GM19023 (cell line): ENCODE data around the gene TNFRSF4.
"Not testable (repeated sequence)": the region's sequence is repeated elsewhere in the genome, so short reads cannot be mapped to it uniquely, and the experiment has no call there.

Experiments
- ATAC-seq: cut with Tn5 transposase; IDR thresholded peaks from one replicate; pipeline ENCODE4 v1.9.1; 2021; ENCODE audit warnings: mild to moderate bottlenecking, moderate library complexity; ENCODE audit not compliant: unreplicated experiment

Gene TNFRSF4

DNA sequence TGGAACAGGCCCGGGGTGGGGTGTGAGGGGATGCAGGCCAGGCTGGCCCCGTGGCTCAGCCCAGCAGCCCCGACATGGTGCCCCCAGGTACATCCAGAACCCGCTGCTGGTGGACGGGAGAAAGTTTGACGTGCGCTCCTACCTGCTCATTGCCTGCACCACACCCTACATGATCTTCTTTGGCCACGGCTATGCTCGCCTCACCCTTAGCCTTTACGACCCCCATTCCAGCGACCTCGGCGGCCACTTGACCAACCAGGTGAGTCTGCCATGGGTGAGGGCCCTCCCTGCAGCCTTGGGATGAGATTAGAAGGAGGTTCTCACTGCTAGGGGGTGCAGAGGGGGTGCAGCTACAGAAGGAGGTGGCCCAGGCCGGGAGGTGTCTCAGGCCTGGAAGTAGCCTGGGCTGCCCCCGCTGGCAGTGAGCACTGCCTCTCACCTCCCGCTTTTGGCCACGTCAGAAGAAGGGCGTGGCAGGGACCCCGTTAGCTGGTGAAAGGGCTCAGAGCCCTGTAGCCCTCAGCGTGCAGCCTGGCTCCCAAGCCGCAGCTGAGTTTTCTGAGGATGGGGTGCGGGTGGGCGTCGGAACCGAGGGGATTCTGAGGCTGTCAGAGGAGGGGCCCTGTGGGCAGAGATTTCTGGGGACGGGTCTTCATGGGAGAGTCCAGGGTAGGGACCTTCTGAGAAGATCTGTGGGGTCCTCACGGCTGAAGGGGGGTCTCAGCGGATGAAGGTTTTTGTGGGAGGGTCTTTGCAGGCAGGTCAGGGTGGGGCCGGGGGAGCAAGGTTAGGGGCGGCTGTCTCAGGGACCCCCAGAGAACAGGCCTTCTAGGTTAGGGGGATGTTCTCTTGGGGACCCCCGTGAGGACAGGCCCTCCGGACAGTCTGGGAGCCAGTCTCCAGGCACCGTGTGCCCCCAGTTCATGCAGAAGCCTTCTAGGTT is 29.8 kb downstream of the TNFRSF4 start:
- ATAC-seq, result no peak

DNA sequence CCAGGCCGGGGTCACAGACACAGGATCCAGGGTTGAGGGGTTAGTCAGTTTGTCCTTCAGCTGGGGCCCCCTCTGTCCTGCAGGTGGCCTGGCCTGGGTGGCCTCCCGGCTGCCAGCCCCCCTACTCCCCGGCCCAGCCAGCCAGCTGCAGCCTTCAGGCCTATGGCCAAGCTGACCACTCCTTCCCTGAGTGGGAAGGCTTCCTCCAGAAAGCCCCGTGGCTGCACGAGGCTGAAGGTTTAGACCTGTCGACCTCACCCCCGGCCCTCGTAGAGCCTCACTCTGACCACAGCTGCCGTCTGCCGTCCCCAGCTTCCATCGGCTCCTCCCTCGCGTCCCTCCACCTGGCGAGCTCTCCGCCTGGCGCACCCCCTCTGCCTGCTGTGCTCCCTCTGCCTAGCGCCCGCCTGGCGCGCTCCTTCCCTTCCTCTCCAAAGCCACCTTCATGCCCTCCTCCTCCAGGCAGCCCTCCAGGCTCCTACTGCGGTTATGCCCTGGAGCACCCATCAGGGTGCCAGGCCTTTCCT is 30.7 kb downstream of the TNFRSF4 start:
- ATAC-seq, result no peak

DNA sequence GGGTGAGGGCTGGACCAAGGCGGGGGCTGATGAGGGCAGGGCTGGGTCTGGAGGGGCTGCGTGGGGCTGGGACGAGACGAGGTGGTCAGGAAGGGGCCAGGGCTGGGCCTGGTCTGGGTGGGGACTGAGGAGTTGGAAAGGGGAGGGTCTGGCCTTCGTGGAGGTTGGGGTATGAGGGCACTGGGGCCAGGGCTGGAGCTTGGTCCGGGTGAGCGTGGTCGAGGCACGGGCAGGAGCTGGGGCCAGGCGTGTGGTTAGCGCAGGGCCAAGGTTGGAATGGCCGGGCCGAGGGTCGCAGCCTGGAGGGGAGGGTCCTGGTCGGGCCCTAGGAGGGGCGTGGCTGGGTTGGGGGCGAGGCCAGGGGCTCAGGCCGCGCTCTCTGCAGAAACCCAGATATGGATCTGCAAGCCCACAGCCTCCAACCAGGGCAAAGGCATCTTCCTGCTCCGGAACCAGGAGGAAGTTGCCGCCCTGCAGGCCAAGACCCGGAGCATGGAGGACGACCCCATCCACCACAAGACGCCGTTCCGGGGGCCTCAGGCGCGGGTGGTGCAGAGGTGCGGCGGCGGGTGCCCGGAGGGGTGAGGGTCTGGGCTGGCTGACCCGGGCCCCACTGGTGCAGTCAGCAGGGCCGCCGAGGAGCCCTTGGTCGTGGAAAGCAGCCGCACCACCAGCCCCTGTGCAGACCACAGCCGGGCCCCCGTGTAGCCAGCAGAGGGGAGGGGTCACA is 31.3 kb downstream of the TNFRSF4 start:
- no peak for ATAC-seq

DNA sequence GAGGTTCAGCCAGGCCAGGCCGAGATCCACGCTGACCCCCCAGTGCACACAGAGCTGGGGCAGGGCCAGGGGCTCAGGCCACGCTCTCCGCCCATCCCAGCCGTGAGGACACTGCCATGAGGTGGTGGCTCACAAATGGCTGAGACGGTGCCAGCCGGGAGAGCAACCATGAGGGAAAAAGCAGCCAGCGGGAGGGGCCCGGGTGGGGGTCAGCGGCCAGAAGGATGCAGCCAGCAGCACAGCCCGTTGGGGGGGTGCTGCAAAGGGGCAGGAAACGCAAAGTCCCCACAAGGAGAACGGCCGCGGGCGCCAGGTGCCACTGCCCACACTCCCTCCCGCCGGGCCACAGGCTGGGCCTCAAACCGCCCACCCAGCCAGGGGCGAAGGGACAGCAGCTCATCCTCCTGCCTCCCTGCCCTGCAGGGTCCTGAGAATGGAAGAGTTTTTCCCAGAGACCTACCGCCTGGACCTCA is 32.0 kb downstream of the TNFRSF4 start:
- no peak for ATAC-seq

DNA sequence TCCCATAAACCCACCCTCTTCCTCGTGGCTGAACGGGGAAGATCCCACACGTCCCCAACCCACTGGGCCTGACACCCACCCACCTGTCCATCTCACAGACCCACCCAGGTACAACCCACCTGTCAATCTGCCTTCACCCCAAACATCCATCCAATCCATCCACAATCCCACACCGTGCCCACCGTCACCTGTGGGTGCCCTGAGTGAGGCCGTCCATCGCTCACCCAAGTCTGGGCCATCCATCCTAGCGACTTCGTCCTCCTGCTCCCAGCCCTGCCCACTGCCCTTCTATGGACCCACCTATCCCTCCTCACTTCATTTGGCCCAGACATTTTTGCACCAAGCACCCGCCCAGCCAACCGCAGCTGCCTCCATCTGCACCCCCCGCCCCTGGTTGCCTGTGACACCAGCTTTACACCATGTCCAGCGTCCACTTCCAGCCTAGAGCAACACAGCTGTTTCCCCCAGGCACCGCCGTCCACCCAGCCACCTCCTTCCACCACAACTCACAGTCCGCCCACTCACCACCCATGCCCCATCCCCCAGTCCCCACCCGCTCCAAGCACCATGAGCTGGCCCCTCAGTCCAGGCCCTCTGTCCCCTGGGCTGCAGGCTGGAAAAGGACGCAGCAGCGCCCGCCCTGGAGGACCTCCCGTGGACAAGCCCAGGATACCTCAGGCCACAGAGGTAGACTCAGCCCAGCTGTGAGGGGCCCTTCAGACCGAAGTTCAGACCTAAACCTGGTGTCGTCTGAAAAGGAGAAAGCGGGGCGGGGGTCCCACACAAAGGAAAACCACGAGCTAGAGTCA is 32.6 kb downstream of the TNFRSF4 start:
- no peak for ATAC-seq

DNA sequence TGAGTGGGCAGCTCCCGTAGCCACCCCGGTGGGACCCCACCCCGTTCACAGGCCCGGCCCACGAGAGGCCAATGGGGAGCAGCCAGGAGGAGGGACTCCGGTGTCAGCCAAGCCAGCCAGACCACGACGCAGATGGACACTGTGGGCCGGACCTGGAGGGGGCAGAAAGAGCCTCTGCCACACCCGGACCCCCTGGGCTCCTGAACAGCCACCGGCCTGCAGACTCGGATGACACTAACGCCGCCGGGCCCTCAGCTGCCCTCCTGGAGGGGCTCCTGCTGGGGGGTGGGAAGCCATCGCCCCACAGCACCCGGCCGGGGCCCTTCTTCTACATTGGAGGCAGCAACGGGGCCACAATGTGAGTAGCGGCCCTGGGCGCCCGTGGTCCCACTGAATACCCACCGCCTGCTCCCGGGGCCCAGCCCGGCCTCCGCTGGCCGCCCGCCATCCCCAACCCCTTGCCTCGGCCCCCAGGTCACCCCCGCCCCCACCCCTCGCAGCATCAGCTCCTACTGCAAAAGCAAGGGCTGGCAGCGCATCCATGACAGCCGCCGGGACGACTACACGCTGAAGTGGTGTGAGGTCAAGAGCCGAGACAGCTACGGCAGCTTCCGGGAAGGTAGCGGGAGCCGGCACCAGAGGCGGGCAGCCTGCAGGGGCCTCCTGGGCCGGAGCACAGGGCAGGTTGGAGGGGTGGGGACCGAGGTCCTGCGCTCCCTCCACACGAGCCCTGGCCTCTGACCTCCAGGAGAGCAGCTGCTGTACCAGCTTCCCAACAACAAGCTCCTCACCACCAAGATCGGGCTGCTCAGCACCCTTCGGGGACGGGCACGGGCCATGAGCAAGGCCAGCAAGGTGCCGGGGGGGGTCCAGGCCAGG is 33.7 kb downstream of the TNFRSF4 start:
- no peak for ATAC-seq

DNA sequence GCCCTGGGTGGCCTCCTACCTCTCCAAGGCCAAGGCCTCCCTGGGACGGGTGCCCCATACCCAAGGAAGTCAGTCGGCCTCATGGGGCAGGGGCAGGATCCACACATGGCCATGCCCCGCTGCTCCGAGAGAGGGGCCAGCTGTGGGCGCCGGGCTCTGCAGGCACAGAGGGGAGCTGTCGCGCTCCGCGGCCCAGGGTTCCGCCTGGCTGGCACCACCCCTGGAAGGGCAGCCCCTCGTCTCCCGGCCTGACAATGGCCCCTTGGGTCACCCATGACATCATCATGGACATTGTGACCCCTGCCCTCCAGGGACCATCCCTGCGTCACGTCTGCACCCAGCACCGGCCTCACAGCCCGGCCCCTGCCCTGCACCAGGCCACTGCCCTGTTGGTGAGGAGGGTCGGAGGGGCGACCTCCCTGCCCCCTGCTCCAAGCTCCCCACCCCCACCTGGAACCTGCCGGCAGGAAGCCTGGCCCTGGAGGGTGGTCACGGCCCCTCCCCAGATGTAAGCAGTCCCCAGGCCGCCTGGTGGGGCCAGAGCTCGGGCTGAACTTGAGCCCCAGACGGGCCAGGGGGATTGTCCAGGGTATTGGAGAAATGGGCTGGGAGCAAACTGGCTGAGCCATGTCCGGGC is 34.5 kb downstream of the TNFRSF4 start:
- ATAC-seq, result no peak

DNA sequence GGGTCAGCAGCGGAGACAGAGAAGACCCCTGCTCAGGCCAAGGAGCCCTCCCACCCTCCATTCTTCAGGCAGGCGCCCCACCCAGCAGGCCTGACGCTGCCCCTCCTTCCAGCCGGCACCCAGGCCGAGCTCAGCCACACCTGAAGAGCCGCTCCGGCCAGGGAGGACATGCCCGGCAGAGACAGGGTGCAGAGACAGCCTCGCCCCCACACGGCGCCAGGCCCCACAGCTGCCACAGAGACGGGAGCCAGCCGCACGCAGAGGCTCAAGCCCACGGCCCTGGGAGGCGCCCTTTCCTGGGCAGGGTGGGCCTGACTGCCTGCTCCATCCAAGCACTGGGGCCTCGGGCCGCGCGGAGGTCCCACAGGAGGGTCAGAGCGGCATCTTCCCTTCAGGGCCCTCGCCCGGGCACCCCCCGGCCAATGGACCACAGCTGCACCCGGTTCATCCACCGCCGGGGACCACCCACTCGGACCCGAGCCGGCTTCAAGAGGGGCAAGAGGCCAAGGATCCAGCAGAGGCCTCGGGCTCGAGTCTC is 35.1 kb downstream of the TNFRSF4 start:
- ATAC-seq, result no peak

DNA sequence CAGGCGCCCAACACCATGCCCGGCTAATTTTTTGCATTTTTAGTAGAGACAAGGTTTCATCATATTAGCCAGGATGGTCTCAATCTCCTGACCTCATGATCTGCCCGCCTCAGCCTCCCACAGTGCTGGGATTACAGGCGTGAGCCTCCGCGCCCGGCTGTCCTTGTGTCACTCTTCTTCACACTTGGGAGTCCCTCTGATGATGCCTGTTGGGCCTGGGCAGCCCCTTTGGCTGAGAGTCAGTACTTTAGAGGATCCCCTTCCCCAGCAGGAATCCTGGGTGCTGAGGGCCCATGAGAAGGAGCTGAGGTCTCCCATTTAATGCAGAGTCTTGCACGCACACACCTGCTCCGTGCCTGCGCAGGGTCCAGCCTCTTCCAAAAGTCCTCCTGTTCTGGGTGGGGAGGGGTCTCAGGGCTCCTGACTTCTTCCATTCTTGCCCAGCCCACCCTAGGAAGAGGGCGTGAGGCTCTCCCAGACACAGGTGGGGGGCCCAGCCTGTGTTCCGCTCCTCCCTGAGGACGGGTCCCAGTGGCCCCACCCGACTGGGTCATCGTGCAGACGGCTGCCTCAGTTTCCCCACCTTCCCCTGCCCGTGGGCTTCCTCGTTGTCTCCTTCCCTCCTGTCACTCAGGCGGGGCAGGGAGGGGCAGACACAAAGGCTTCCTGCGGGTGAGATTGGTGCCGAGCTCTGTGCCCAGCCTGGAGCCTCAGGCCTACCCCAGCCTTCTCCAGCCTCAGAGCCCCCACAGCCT is 36.3 kb downstream of the TNFRSF4 start:
- no peak for ATAC-seq

DNA sequence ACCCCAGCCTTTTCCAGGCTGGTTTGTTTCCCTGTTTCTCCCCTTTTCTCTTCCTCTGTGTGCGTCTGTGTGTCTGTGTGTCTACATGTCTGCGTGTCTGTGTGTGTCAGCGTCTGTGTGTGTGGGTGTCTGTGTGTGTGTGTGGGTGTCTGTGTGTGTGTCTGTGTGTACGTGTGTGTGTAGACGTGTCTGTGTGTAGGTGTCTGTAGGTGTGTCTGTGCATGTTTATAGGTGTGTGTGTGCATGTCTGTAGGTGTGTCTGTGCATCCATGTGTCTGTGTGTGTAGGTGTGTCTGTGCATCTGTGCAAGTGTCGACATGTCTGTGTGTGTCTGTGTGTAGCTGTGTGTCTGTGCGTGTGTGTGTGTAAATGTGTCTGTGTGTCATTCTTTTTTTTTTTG is 37.0 kb downstream of the TNFRSF4 start:
- no peak for ATAC-seq

DNA sequence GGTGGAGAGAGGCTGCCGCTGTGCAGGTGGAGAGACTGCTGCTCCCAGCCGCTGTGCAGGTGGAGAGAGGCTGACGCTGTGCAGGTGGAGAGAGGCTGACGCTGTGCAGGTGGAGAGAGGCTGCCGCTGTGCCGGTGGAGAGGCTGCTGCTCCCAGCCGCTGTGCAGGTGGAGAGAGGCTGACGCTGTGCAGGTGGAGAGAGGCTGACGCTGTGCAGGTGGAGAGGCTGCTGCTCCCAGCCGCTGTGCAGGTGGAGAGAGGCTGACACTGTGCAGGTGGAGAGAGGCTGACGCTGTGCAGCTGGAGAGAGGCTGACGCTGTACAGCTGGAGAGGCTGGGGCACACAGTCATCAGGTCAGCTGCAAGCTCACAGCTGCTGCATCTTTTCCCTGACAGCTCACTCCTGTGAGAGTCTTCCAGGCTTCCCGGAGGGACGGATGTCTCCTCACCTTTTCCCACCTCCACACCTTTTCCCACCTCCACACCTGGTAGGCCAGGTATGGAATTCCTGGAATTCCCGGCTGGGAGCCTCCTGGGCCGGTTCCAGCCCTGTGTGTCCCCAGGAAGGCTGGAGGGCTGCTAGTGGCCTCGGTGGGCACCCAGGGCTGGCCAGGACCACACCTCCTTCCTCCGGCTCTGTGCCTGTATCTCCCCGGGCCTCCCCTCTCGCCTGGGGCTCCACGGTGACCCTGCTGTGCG is 37.7 kb downstream of the TNFRSF4 start:
- not testable (repeated sequence) for ATAC-seq

DNA sequence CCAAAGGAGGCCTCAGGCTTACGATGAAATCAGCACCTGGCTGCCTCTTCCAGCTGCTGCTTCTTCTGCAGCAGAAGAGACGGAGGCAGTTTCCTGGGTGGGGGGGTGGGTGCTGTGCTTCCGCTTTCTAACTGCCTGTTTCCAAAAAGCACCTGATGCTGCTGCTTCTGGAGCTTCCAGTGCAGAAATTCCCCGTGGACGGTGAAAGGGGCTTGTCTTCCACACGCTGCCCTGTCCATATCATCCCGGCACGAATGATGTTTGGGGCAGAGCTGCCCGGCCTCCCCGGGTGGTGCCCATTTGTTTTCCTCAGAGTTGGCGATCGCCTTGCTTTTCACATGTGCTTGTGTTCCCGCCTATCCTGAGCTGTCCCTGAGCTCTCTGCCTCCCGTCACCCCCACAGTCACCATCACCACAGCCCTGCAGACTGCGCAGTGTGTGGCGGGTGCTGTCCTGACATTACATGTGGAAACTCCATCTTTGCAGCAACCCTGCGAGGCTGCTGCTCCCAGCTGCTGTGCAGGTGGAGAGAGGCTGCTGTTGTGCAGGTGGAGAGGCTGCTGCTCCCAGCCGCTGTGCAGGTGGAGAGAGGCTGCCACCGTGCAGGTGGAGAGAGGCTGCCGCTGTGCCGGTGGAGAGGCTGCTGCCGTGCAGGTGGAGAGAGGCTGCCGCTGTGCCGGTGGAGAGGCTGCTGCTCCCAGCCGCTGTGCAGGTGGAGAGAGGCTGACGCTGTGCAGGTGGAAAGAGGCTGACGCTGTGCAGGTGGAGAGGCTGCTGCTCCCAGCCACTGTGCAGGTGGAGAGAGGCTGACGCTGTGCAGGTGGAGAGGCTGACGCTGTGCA is 38.5 kb downstream of the TNFRSF4 start:
- no peak for ATAC-seq

DNA sequence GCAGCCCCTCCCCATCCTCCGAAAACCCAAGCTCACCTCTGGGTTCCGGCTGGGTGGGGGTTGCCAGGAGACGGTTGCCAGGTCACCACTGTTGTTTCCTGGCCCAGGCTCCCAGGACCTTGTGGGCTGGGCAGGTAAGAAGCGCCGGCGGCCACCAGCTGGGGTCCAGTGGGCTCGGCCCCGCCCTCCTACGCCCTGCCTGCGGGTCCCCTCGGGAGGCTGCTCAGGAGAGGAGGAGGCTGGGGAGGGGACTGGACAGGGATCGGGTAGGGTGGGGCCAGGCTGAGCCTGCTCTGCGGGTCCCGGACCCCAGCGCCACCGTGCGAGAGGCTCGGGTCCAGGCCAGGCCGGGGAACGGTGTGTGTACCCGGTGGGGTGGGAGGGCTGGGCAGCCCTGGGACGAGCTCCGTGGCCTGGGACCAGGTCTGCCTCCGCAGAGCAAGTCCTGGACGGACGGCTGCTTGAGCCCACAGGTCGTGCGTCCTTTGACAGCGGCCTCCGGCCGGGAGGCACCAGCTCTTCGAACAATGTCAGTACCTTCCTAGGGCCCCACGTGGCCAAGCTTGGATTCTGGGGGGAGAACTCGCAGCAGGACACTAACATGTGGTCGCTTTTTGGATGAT is 40.0 kb downstream of the TNFRSF4 start, which contains the start of gene TTLL10:
Gene TTLL10, plus strand, starts transcription at position 88 of the 623 bp plus-strand sequence. CDS start 5,336 bp downstream, outside the sequence.
- ATAC-seq, result no peak

DNA sequence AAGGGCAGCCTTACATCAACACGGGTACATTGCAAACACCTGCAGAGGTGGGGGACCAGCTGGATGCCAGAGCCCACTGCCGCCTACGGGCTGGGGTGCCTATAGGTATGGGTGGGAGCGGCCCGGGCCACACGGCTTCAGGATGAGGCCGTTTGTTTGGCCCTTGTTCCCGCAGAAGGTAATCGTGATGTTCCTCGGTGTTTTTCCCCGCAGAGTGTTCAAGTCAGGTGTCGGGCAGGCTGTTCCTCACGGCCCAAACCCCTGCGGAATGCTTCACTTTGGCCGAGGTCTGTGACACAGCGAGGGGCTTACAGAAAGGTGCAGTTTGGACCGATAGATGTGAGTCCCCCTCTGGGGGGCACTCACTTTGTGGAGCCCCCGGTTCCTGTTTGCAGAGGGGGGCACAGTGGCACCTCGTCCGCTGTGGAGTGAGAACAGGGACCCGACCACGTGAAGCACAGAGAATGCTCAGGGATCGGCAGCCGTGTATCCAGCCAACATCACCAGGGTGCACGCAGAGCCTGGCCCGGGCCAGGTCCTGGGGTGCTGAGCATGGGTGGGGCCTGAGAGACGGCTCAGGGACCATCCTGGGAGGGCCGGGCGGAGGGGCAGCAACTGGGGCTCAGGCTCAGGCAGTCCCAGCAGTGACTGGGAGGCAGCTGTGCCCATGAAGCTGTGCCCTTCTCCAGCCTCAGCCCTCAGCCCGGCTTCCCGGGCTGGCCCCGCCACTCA is 40.7 kb downstream of the TNFRSF4 start:
- ATAC-seq, result no peak

DNA sequence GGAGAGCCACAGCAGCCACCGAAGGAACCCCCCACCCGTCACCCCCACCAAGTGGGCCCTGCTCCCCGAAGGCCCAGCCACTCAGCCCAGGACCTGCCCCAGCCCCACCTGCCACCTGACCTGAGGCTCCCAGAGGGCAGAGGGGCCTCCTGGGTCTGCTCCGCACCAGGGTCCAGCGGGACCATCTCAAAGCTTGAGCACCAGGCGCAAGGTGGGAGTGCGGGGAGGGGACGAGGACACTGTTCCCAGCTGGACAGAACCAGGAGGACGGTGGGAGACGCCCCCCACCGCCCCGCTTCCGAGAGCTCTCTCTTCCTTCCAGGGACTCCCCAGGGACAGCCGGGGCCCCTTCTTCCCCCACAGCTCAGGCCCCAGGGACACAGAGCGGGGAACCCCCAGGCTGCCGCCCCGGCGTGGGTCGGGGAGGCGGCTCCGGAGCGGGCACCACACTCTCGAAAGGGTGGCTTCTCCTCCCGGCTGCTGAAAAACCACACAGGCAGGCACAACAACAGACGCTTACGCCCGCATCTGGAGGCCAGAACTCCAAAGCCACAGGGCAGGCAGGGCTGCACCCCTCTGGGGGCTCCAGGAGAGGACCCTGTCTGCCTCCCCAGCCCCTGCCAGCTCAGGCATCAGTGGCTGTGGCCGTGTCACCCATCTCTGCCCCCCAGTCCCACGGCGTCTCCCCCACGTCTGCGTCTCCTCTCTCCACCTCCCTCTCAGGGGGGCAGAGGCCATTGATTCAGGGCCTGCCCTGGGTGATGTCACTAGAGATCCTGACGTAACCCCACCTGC is 42.2 kb downstream of the TNFRSF4 start:
- no peak for ATAC-seq
